C4-2B (cell line): ENCODE data around the gene PIWIL1.

Experiments
- CTCF ChIP-seq: fragments of 450-650 bp; conservative IDR thresholded peaks from 2 replicates; pipeline ENCODE4 v1.5.1; 2017; ENCODE audit warnings: mild to moderate bottlenecking
- ZFX ChIP-seq: fragments of 450-650 bp; IDR thresholded peaks from 2 replicates; pipeline ENCODE4 v1.6.1; 2017

- TF ChIP-seq CTCF, result peak; percentile 29
- TF ChIP-seq ZFX, result no peak
Measured at GRCh38 chr12:130401703-130402102, 64.0 kb downstream of the PIWIL1 start.
